NCI-H82 treated with DMSO at 0.1 percent for 48 hours (cell line): Measurements from ENCODE around the gene UEVLD.

ENCODE experiments used
- DNase-seq: peaks from one replicate; lab custom pipeline; 2025; ENCODE audit not compliant: unreplicated experiment; lab: John Stamatoyannopoulos, UW

The UEVLD gene

GRCh38 chr11:18590571-18590970 is 2.0 kb upstream of the UEVLD start:
- no peak for DNase-seq

- DNase-seq, result no peak
These were observed 6.7 kb downstream of the UEVLD start for GRCh38 chr11:18581825-18582224.

- no peak for DNase-seq
These were observed 8.3 kb downstream of the UEVLD start for GRCh38 chr11:18580113-18580766.

GRCh38 chr11:18578975-18579598 is 9.4 kb downstream of the UEVLD start:
- DNase-seq, result no peak

GRCh38 chr11:18575361-18575760 is 13.2 kb downstream of the UEVLD start:
- no peak for DNase-seq

GRCh38 chr11:18567081-18567480 is 21.5 kb downstream of the UEVLD start:
- DNase-seq, result no peak

GRCh38 chr11:18566406-18566805 is 22.1 kb downstream of the UEVLD start:
- no peak for DNase-seq

GRCh38 chr11:18564149-18564548 is 24.4 kb downstream of the UEVLD start:
- DNase-seq, result no peak

- no peak for DNase-seq
These were observed 25.3 kb downstream of the UEVLD start for GRCh38 chr11:18563090-18563730.

- no peak for DNase-seq
These were observed 40.5 kb downstream of the UEVLD start for GRCh38 chr11:18548001-18548400.

GRCh38 chr11:18540207-18541009 is 48.1 kb downstream of the UEVLD start:
- peak; percentile 1 for DNase-seq

- DNase-seq, result no peak
These were observed 52.3 kb downstream of the UEVLD start for GRCh38 chr11:18536209-18536608.

GRCh38 chr11:18534245-18534644 is 54.3 kb downstream of the UEVLD start:
- DNase-seq, result no peak

GRCh38 chr11:18533365-18533764 is 55.2 kb downstream of the UEVLD start:
- no peak for DNase-seq

- DNase-seq, result no peak
These were observed 61.0 kb downstream of the UEVLD start for GRCh38 chr11:18527512-18527911.

- DNase-seq, result peak; percentile 56
These were observed 61.8 kb downstream of the UEVLD start, which contains the start of gene TSG101 for GRCh38 chr11:18526521-18527296. TSG101 (minus strand) TSS chr11:18526942; CDS start chr11:18526816, 126 bp downstream.

GRCh38 chr11:18526130-18526520 is 62.4 kb downstream of the UEVLD start:
- no peak for DNase-seq

GRCh38 chr11:18524248-18524647 is 64.3 kb downstream of the UEVLD start:
- DNase-seq, result no peak

GRCh38 chr11:18523084-18523483 is 65.5 kb downstream of the UEVLD start:
- DNase-seq, result no peak

- no peak for DNase-seq
These were observed 66.1 kb downstream of the UEVLD start for GRCh38 chr11:18522388-18522787.

GRCh38 chr11:18521122-18521521 is 67.4 kb downstream of the UEVLD start:
- no peak for DNase-seq
